NB4 (cell line): ENCODE data around the gene MTHFD2L.
"Not testable (repeated sequence)": the region's sequence is repeated elsewhere in the genome, so short reads cannot be mapped to it uniquely, and the experiment has no call there.

Experiments used
- DNase-seq: peaks from one replicate; pipeline ENCODE4 v3.0.0; 2010; ENCODE audit warnings: low read depth
- H3K4me3 ChIP-seq: one replicate; pipeline ENCODE4 v1.5.1; 2011; ENCODE audit warnings: mild to moderate bottlenecking, low read depth, low read length, moderate library complexity
- CTCF ChIP-seq: IDR thresholded peaks from one replicate; pipeline ENCODE4 v1.5.1; 2012; ENCODE audit warnings: low read depth, low read length
- MAX ChIP-seq: IDR thresholded peaks from 2 replicates; pipeline ENCODE4 v1.6.1; 2011; ENCODE audit warnings: low read depth, low read length
- MYC ChIP-seq: IDR thresholded peaks from 2 replicates; pipeline ENCODE4 v1.6.1; 2011; ENCODE audit warnings: low read depth, low read length
- POLR2A ChIP-seq: IDR thresholded peaks from 2 replicates; pipeline ENCODE4 v1.6.1; 2011; ENCODE audit warnings: mild to moderate bottlenecking; ENCODE audit not compliant: insufficient read length; ENCODE audit errors: extremely low read depth

Gene MTHFD2L

GRCh38 chr4:74118600-74119338 lies 39.1 kb upstream of the MTHFD2L start:
- H3K4me3 ChIP-seq = no peak overlapping the region
- no peak for DNase-seq
- TF ChIP-seq MYC = no peak
- TF ChIP-seq CTCF = no peak
- no peak for TF ChIP-seq MAX
- no peak for TF ChIP-seq POLR2A

GRCh38 chr4:74120086-74120485 lies 37.8 kb upstream of the MTHFD2L start:
- TF ChIP-seq MAX (no peak), CTCF (no peak)
- no peak for DNase-seq

GRCh38 chr4:74121643-74122579 lies 36.0 kb upstream of the MTHFD2L start:
- no peak for TF ChIP-seq MYC
- peak; percentile 19 for DNase-seq
- H3K4me3 ChIP-seq = no peak overlapping the region

More at GRCh38 chr4:74120086-74120485, 37.8 kb upstream of the MTHFD2L start:
- no peak overlapping the region for H3K4me3 ChIP-seq

- TF ChIP-seq CTCF (no peak), MAX (no peak), MYC (no peak), POLR2A (no peak)
- peak; percentile 89 for DNase-seq
- H3K4me3 ChIP-seq = no peak overlapping the region
These were observed 34.7 kb upstream of the MTHFD2L start for GRCh38 chr4:74123065-74123728.

- H3K4me3 ChIP-seq = no peak overlapping the region
- no peak for TF ChIP-seq MYC
- TF ChIP-seq MAX = no peak
- TF ChIP-seq CTCF = no peak
- no peak for TF ChIP-seq POLR2A
- DNase-seq = no peak
These were observed 32.9 kb upstream of the MTHFD2L start for GRCh38 chr4:74125029-74125428.

GRCh38 chr4:74127745-74128144 lies 30.2 kb upstream of the MTHFD2L start:
- DNase-seq = no peak
- TF ChIP-seq MAX = no peak
- no peak for TF ChIP-seq CTCF
- TF ChIP-seq POLR2A = no peak
- TF ChIP-seq MYC = no peak
- H3K4me3 ChIP-seq = no peak overlapping the region

- DNase-seq = not testable (repeated sequence)
These were observed 27.1 kb upstream of the MTHFD2L start for GRCh38 chr4:74130843-74131242.

GRCh38 chr4:74132188-74132587 lies 25.7 kb upstream of the MTHFD2L start:
- DNase-seq, H3K4me3 ChIP-seq: not testable (repeated sequence)

More at GRCh38 chr4:74130843-74131242, 27.1 kb upstream of the MTHFD2L start:
- H3K4me3 ChIP-seq = not testable (repeated sequence)
